PC-3 (cell line): ENCODE data around the gene WNT2B. TPM values are rescaled to one million over a fixed set of nuclear protein-coding genes. Genes with fewer than 3 reads are reported as not detected.
"Not testable (repeated sequence)": the region's sequence is repeated elsewhere in the genome, so short reads cannot be mapped to it uniquely, and the experiment has no call there.

Experiments
- ATAC-seq: fragments of 200-7000 bp; cut with Tn5 transposase; 2 replicates; pipeline ENCODE4 v1.9.1; 2020; ENCODE audit warnings: mild to moderate bottlenecking, moderate library complexity
- BruUV-seq: library from RNA; stranded (reverse); fragments of 400-500 nt; replicated peaks from 2 replicates; lab custom pipeline; 2021; lab: Mats Ljungman, UMichigan
- CTCF ChIA-PET: fragments of 300-600 bp; sonication (Branson Sonifier 250); formaldehyde crosslinking; loops from one replicate; lab custom pipeline; 2022; ENCODE audit warnings: antibody characterized with exemption; lab: Charles Lee
- POLR2A ChIA-PET: fragments of 300-600 bp; sonication (Branson Sonifier 250); formaldehyde crosslinking; loops from one replicate; lab custom pipeline; 2022; ENCODE audit warnings: antibody characterized with exemption; ENCODE audit not compliant: unreplicated experiment; lab: Charles Lee
- DNase-seq: peaks from one replicate; pipeline ENCODE4 v3.0.0-alpha.2; 2015
- H2AFZ ChIP-seq: fragments of 300-600 bp; sonication (generic); 2 replicates; pipeline ENCODE4 v1.6.0; 2016; ENCODE audit warnings: antibody characterized with exemption, low read length
- H3F3A ChIP-seq: fragments of 300-600 bp; sonication (generic); one replicate; pipeline ENCODE4 v1.6.0; 2017; ENCODE audit warnings: antibody characterized with exemption, low read length, control low read depth, mild to moderate bottlenecking; ENCODE audit not compliant: unreplicated experiment
- H3K27ac ChIP-seq: fragments of 300-600 bp; sonication (generic); 2 replicates; pipeline ENCODE4 v1.5.1; 2016; ENCODE audit warnings: mild to moderate bottlenecking, low read length
- H3K27me3 ChIP-seq: fragments of 300-600 bp; sonication (generic); 2 replicates; pipeline ENCODE4 v1.6.1; 2016; ENCODE audit warnings: low read length, mixed read lengths
- H3K36me3 ChIP-seq: fragments of 300-600 bp; sonication (generic); 2 replicates; pipeline ENCODE4 v1.6.1; 2016; ENCODE audit warnings: low read depth, mixed run types, low read length, mixed read lengths
- H3K4me1 ChIP-seq: fragments of 300-600 bp; sonication (generic); 2 replicates; pipeline ENCODE4 v1.5.1; 2016; ENCODE audit warnings: low read length; ENCODE audit not compliant: insufficient read depth
- H3K4me2 ChIP-seq: fragments of 300-600 bp; sonication (generic); 2 replicates; pipeline ENCODE4 v1.6.0; 2016; ENCODE audit warnings: low read length
- H3K4me3 ChIP-seq: fragments of 300-600 bp; sonication (generic); 2 replicates; pipeline ENCODE4 v1.5.1; 2016; ENCODE audit warnings: mild to moderate bottlenecking, low read length, mixed read lengths
- H3K79me2 ChIP-seq: fragments of 300-600 bp; sonication (generic); 2 replicates; pipeline ENCODE4 v1.6.1; 2017; ENCODE audit warnings: low read length, mixed read lengths
- H3K9ac ChIP-seq: fragments of 300-600 bp; sonication (generic); 2 replicates; pipeline ENCODE4 v1.6.0; 2016; ENCODE audit warnings: mild to moderate bottlenecking, low read length
- H3K9me2 ChIP-seq: fragments of 300-600 bp; sonication (generic); replicated peaks from 2 replicates; pipeline ENCODE4 v1.6.1; 2016; ENCODE audit warnings: mixed run types, low read length, mixed read lengths
- H3K9me3 ChIP-seq: fragments of 300-600 bp; sonication (generic); 2 replicates; pipeline ENCODE4 v1.6.1; 2016; ENCODE audit warnings: low read length, mixed read lengths
- H4K20me1 ChIP-seq: fragments of 300-600 bp; sonication (generic); 2 replicates; pipeline ENCODE4 v1.6.1; 2016; ENCODE audit warnings: low read length, mixed read lengths
- EZH2 ChIP-seq: fragments of 300-600 bp; sonication (generic); IDR thresholded peaks from one replicate; pipeline ENCODE4 v1.6.1; 2017; ENCODE audit warnings: antibody characterized with exemption, mild to moderate bottlenecking, low read length; ENCODE audit not compliant: unreplicated experiment
- EZH2phosphoT487 ChIP-seq: fragments of 300-600 bp; sonication (generic); IDR thresholded peaks from 2 replicates; pipeline ENCODE4 v1.6.1; 2018; ENCODE audit warnings: mild to moderate bottlenecking, antibody characterized with exemption, low read length, borderline replicate concordance
- intact Hi-C: fragments of 100-400 bp; cut with micrococcal nuclease; formaldehyde crosslinking; loops from 2 replicates; pipeline ENCODE4 v1.9.0; 2023
- total RNA-seq: library from RNA; depleted of rRNA; stranded (reverse); fragments of >200 nt; gene quantifications from 2 replicates; pipeline ENCODE4 v1.2.3, GENCODE V29; 2014
- TF ChIP-seq, protein P1 (sequence below): fragments of 300-600 bp; sonication (generic); conservative IDR thresholded peaks from 2 replicates; pipeline ENCODE4 v1.5.1; 2017; ENCODE audit warnings: antibody characterized with exemption, low read depth, mild to moderate bottlenecking, low read length

WNT2B gene
- total RNA-seq, 1 experiment from 2014 or later = 0.55 TPM

DNA sequence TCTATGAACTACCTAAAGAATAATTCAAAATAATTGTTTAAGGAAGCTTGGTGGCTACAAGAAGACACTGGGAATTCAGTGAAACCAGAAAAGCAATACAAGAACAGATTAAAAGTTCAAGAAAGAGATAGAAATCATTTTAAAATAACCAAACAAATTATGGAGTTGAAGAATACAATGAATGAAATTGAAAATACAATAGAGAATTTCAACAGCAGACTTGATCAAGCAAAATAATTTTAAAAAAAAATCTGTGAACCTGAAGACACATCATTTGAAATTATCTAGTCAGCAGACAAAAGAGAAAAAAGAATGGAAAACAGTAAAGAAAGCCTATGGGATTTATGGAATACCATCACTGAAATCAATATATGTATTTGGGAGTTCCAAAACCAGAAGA is 31.2 kb upstream of the WNT2B start:
- H3K79me2 ChIP-seq = no peaks in the 10 kb centered on the region
- H3K4me3 ChIP-seq = no peak overlapping the region
- no TSS peak for BruUV-seq
- H3K4me2 ChIP-seq = no peak overlapping the region
- ChIA-PET POLR2A (no interaction called here), CTCF (no interaction called here)
- H3K27ac ChIP-seq = no peak overlapping the region
- ATAC-seq (no peak), DNase-seq (no peak)
- H4K20me1 ChIP-seq = no peaks in the 10 kb centered on the region
- peaks cover 11% of the 10 kb centered on the region; the same call in 1 of the 2 replicates for H3K9me3 ChIP-seq
- no peak for TF ChIP-seq EZH2phosphoT487
- TF ChIP-seq, protein P1, sequence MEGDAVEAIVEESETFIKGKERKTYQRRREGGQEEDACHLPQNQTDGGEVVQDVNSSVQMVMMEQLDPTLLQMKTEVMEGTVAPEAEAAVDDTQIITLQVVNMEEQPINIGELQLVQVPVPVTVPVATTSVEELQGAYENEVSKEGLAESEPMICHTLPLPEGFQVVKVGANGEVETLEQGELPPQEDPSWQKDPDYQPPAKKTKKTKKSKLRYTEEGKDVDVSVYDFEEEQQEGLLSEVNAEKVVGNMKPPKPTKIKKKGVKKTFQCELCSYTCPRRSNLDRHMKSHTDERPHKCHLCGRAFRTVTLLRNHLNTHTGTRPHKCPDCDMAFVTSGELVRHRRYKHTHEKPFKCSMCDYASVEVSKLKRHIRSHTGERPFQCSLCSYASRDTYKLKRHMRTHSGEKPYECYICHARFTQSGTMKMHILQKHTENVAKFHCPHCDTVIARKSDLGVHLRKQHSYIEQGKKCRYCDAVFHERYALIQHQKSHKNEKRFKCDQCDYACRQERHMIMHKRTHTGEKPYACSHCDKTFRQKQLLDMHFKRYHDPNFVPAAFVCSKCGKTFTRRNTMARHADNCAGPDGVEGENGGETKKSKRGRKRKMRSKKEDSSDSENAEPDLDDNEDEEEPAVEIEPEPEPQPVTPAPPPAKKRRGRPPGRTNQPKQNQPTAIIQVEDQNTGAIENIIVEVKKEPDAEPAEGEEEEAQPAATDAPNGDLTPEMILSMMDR = no peak
- no peak for TF ChIP-seq EZH2
- H2AFZ ChIP-seq = no peak overlapping the region
- H3K9me2 ChIP-seq = no peaks in the 10 kb centered on the region
- no peak overlapping the region for H3K9ac ChIP-seq
- H3F3A ChIP-seq = no peaks in the 10 kb centered on the region
- H3K36me3 ChIP-seq = no peaks in the 10 kb centered on the region
- H3K4me1 ChIP-seq = no peaks in the 10 kb centered on the region
- intact Hi-C loops = no loop called here
- no peaks in the 10 kb centered on the region for H3K27me3 ChIP-seq

DNA sequence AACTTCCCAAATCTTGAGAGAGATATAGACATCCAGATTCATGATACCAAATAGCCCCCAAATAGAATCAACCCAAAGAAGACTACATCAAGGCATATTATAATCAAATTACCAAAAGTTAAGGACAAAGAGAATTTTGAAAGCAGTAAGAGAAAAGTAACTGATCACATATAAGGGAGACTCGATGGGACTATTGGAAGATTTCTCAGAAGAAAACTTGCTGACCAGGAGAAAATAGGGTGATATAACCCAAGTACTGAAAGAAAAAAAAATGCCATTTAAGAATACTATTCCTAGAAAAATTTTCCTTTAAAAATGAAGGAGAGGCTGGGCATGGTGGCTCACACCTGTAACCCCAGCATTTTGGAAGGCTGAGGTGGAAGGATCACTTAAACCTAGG is 30.5 kb upstream of the WNT2B start:
- ChIA-PET CTCF (no interaction called here), POLR2A (no interaction called here)
- Histone ChIP-seq H3K9me2 (no peaks in the 10 kb centered on the region), H3F3A (no peaks in the 10 kb centered on the region), H3K27me3 (no peaks in the 10 kb centered on the region), H2AFZ (no peak overlapping the region), H3K36me3 (no peaks in the 10 kb centered on the region), H3K9me3 (peaks cover 11% of the 10 kb centered on the region; the same call in 1 of the 2 replicates), H3K4me1 (no peaks in the 10 kb centered on the region), H3K9ac (no peak overlapping the region), H4K20me1 (no peaks in the 10 kb centered on the region), H3K79me2 (no peaks in the 10 kb centered on the region), H3K4me2 (no peak overlapping the region), H3K27ac (no peak overlapping the region), H3K4me3 (no peak overlapping the region)
- no peak for ATAC-seq
- TF ChIP-seq EZH2 (no peak), EZH2phosphoT487 (no peak)
- TF ChIP-seq, protein P1 = no peak
- DNase-seq = no peak
- intact Hi-C loops = no loop called here
- no TSS peak for BruUV-seq

DNA sequence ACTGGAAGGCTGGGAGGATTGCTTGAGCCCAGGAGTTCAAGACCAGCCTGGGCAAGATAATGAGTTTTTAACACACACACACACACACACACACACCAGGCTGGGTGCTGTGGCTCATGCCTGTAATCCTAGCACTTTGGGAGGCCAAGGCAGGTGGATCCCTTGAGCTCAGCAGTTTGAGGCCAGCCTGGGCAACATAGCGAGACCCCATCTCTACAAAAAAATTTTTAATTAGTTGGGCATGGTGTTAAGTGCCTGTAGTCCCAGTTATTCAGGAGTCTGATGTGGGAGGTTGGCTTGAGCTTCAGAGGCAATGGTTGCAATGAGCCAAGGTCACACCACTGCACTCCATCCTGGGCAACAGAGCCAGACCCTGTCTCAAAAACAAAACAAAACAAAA is 22.7 kb upstream of the WNT2B start:
- H3K4me3 ChIP-seq, H3K27me3 ChIP-seq, H3K9me3 ChIP-seq, H3K4me1 ChIP-seq, H3K4me2 ChIP-seq, H3K9me2 ChIP-seq, intact Hi-C loops, BruUV-seq, DNase-seq, H2AFZ ChIP-seq, H3K27ac ChIP-seq, H3K9ac ChIP-seq, H3F3A ChIP-seq, H4K20me1 ChIP-seq, CTCF ChIA-PET, POLR2A ChIA-PET, H3K36me3 ChIP-seq, ATAC-seq, H3K79me2 ChIP-seq: not testable (repeated sequence)

DNA sequence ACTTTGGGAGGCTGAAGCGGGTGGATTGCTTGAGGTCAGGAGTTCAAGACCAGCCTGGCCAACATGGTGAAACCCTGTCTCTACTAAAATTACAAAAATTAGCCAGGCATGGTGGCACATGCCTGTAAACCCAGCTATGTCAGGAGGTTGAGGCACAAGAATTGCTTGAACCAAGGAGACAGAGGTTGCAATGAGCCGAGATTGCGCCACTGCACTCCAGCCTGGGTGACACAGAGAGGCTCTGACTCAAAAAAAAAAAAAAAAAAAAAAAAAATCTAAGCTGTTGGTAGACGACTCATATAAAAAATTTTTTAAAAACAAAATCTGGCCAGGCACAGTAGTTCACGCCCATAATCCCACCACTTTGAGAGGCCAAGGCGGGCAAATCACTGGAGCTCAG is 21.1 kb upstream of the WNT2B start:
- H3K4me2 ChIP-seq, DNase-seq, H3K27ac ChIP-seq, H3K27me3 ChIP-seq, H3K36me3 ChIP-seq, H2AFZ ChIP-seq, H3K4me1 ChIP-seq, ATAC-seq, H3K4me3 ChIP-seq, H3K9me2 ChIP-seq, H3K9ac ChIP-seq, intact Hi-C loops, H3F3A ChIP-seq, BruUV-seq, H3K9me3 ChIP-seq, H4K20me1 ChIP-seq, H3K79me2 ChIP-seq: not testable (repeated sequence)
- POLR2A ChIA-PET = interaction anchor here (0.6 to 0.7 kb wide), 2 partner anchors 104 to 132 kb away, joined by 10 to 17 read pairs; no protein-coding TSS in a partner anchor
- CTCF ChIA-PET = interaction anchor here (0.6 kb wide), 1 partner anchor 14 kb away, joined by 6 read pairs; no protein-coding TSS in a partner anchor
